IMR-90 (cell line): ENCODE results near the gene LIMCH1. TPM values are rescaled to one million over a fixed set of nuclear protein-coding genes. Genes with fewer than 3 reads are reported as not detected.

Source experiments
- ATAC-seq: fragments of 200-7000 bp; cut with Tn5 transposase; 2 replicates; pipeline ENCODE4 v1.9.1; 2020; ENCODE audit warnings: low read depth, mild to moderate bottlenecking, moderate library complexity
- BruUV-seq: library from RNA; stranded (reverse); fragments of 400-500 nt; replicated peaks from 2 replicates; lab custom pipeline; 2021; lab: Mats Ljungman, UMichigan
- CTCF ChIA-PET: fragments of 300-600 bp; formaldehyde crosslinking; extraction: SDS; loops from one replicate; lab custom pipeline; 2021; ENCODE audit warnings: antibody characterized with exemption; lab: Yijun Ruan, JAX
- POLR2A ChIA-PET: fragments of 300-600 bp; sonication (Branson Sonifier 250); formaldehyde crosslinking; loops from one replicate; lab custom pipeline; 2022; ENCODE audit warnings: antibody characterized with exemption; ENCODE audit not compliant: unreplicated experiment; lab: Charles Lee
- DNase-seq: peaks from one replicate; pipeline ENCODE4 v3.0.0; 2013
- H2AFZ ChIP-seq: replicated peaks from 2 replicates; pipeline ENCODE3; 2013; ENCODE audit warnings: low read length, mild to moderate bottlenecking; ENCODE audit not compliant: poor library complexity
- H2AK5ac ChIP-seq: 2 replicates; pipeline ENCODE4 v1.6.1; 2013; ENCODE audit warnings: low read depth, low read length, inconsistent platforms
- H2AK9ac ChIP-seq: replicated peaks from 2 replicates; pipeline ENCODE3; 2013; ENCODE audit warnings: mild to moderate bottlenecking, low read depth, low read length, moderate library complexity; ENCODE audit not compliant: poor library complexity
- H2BK120ac ChIP-seq: 2 replicates; pipeline ENCODE4 v1.6.1; 2013; ENCODE audit warnings: low read depth, low read length, inconsistent platforms
- H2BK15ac ChIP-seq: 3 replicates; pipeline ENCODE4 v1.6.1; 2013; ENCODE audit warnings: low read depth, low read length, inconsistent platforms
- H2BK20ac ChIP-seq: 2 replicates; pipeline ENCODE4 v1.6.1; 2013; ENCODE audit warnings: low read depth, mild to moderate bottlenecking, inconsistent platforms, low read length, moderate library complexity
- H2BK5ac ChIP-seq: 2 replicates; pipeline ENCODE4 v1.6.1; 2013; ENCODE audit warnings: mild to moderate bottlenecking, low read depth, low read length, inconsistent platforms; ENCODE audit not compliant: poor library complexity, severe bottlenecking
- H3K14ac ChIP-seq: replicated peaks from 2 replicates; pipeline ENCODE4 v1.6.1; 2013; ENCODE audit warnings: low read depth, low read length, inconsistent platforms
- H3K18ac ChIP-seq: 2 replicates; pipeline ENCODE4 v1.6.1; 2013; ENCODE audit warnings: low read depth, low read length, control low read depth
- H3K23ac ChIP-seq: 2 replicates; pipeline ENCODE4 v1.6.1; 2013; ENCODE audit warnings: low read depth, low read length, inconsistent platforms
- H3K27ac ChIP-seq: 2 replicates; pipeline ENCODE4 v1.5.1; 2013; ENCODE audit warnings: mild to moderate bottlenecking, control low read depth, low read length; ENCODE audit not compliant: insufficient read depth
- H3K27me3 ChIP-seq: 2 replicates; pipeline ENCODE4 v1.6.1; 2013; ENCODE audit warnings: low read length; ENCODE audit not compliant: control insufficient read depth, insufficient read depth
- H3K36me3 ChIP-seq: 2 replicates; pipeline ENCODE4 v1.6.1; 2013; ENCODE audit warnings: low read length, mixed read lengths; ENCODE audit not compliant: control insufficient read depth, insufficient read depth
- H3K4ac ChIP-seq: 2 replicates; pipeline ENCODE4 v1.6.1; 2013; ENCODE audit warnings: low read depth, low read length, inconsistent platforms
- H3K4me1 ChIP-seq: 2 replicates; pipeline ENCODE4 v1.6.1; 2013; ENCODE audit warnings: low read length, mixed read lengths; ENCODE audit not compliant: control insufficient read depth, insufficient read depth
- H3K4me2 ChIP-seq: 2 replicates; pipeline ENCODE4 v1.6.1; 2013; ENCODE audit warnings: low read depth, mild to moderate bottlenecking, control low read depth, low read length, moderate library complexity
- H3K4me3 ChIP-seq: 2 replicates; pipeline ENCODE4 v1.5.1; 2013; ENCODE audit warnings: low read depth, mild to moderate bottlenecking, control low read depth, low read length, moderate library complexity; ENCODE audit not compliant: insufficient read depth
- H3K56ac ChIP-seq: 2 replicates; pipeline ENCODE4 v1.6.1; 2013; ENCODE audit warnings: low read length, inconsistent platforms; ENCODE audit not compliant: insufficient read depth; ENCODE audit errors: extremely low read depth
- H3K79me1 ChIP-seq, 2 experiments: 2 replicates each; pipeline ENCODE4 v1.6.1; 2013; ENCODE audit warnings: low read length in 2 of 2, inconsistent platforms in 1 of 2, low read depth in 1 of 2
- H3K9ac ChIP-seq: 2 replicates; pipeline ENCODE4 v1.6.1; 2013; ENCODE audit warnings: low read depth, low read length, control low read depth
- H3K9me1 ChIP-seq: 2 replicates; pipeline ENCODE4 v1.6.1; 2013; ENCODE audit warnings: low read length, inconsistent platforms; ENCODE audit not compliant: insufficient read depth
- H3K9me3 ChIP-seq: 2 replicates; pipeline ENCODE4 v1.6.1; 2013; ENCODE audit warnings: low read length; ENCODE audit not compliant: control insufficient read depth, insufficient read depth
- H4K20me1 ChIP-seq: 2 replicates; pipeline ENCODE4 v1.6.1; 2013; ENCODE audit warnings: low read length, inconsistent platforms; ENCODE audit not compliant: insufficient read depth
- H4K5ac ChIP-seq: 2 replicates; pipeline ENCODE4 v1.6.1; 2013; ENCODE audit warnings: mild to moderate bottlenecking, low read depth, low read length, control low read depth
- H4K8ac ChIP-seq, 2 experiments: 2 replicates each; pipeline ENCODE4 v1.6.1; 2013; ENCODE audit warnings: low read depth in 2 of 2, low read length in 2 of 2, control low read depth in 1 of 2, inconsistent platforms in 1 of 2
- H4K91ac ChIP-seq: 2 replicates; pipeline ENCODE4 v1.6.1; 2013; ENCODE audit warnings: low read depth, low read length, inconsistent platforms; ENCODE audit not compliant: insufficient read depth
- CEBPB ChIP-seq: IDR thresholded peaks from 2 replicates; pipeline ENCODE4 v1.6.1; 2012; ENCODE audit warnings: low read depth, low read length, improper control_type of control experiment
- CHD1 ChIP-seq: IDR thresholded peaks from 2 replicates; pipeline ENCODE4 v1.6.1; 2012; ENCODE audit warnings: low read depth, low read length, improper control_type of control experiment
- MAFK ChIP-seq: IDR thresholded peaks from 2 replicates; pipeline ENCODE4 v1.6.1; 2012; ENCODE audit warnings: low read depth, low read length, improper control_type of control experiment
- MAZ ChIP-seq: IDR thresholded peaks from 2 replicates; pipeline ENCODE4 v1.6.1; 2012; ENCODE audit warnings: low read depth, mild to moderate bottlenecking, low read length, improper control_type of control experiment, moderate library complexity, borderline replicate concordance
- NFE2L2 ChIP-seq: fragments of 150-350 bp; IDR thresholded peaks from 2 replicates; pipeline ENCODE4 v1.6.1; 2016; ENCODE audit warnings: low read depth, mild to moderate bottlenecking, low read length
- RAD21 ChIP-seq: IDR thresholded peaks from 2 replicates; pipeline ENCODE4 v1.6.1; 2012; ENCODE audit warnings: low read length, improper control_type of control experiment
- RCOR1 ChIP-seq: IDR thresholded peaks from 2 replicates; pipeline ENCODE4 v1.6.1; 2012; ENCODE audit warnings: mild to moderate bottlenecking, low read length, improper control_type of control experiment; ENCODE audit not compliant: insufficient replicate concordance
- RFX5 ChIP-seq: IDR thresholded peaks from 2 replicates; pipeline ENCODE4 v1.8.0; 2012; ENCODE audit warnings: low read depth, mild to moderate bottlenecking, low read length, moderate library complexity
- SMC3 ChIP-seq: fragments of 150-350 bp; IDR thresholded peaks from 2 replicates; pipeline ENCODE4 v1.6.1; 2016; ENCODE audit warnings: low read depth, mild to moderate bottlenecking, antibody characterized with exemption, low read length, moderate library complexity
- USF2 ChIP-seq: fragments of 150-350 bp; IDR thresholded peaks from 2 replicates; pipeline ENCODE4 v1.6.1; 2017; ENCODE audit warnings: mild to moderate bottlenecking, antibody characterized with exemption, low read length, low read depth
- WGBS, 2 experiments: methylation state at CpG; one replicate each; pipeline versions ENCODE4 v1.1.5 to v1.1.7; 2013; ENCODE audit warnings: missing lambda C conversion rate in 2 of 2; ENCODE audit not compliant: insufficient read length in 1 of 2; ENCODE audit errors: extremely low coverage in 2 of 2; 5-methylcytosine and 5-hydroxymethylcytosine counted together
- dilution Hi-C: fragments of 300-500 bp; cut with HindIII; formaldehyde crosslinking; loops from one replicate; pipeline ENCODE4 v1.14.3; 2018; ENCODE audit warnings: low sequenced_read_pairs; ENCODE audit not compliant: unreplicated experiment
- in situ Hi-C: fragments of 300-500 bp; cut with MboI; formaldehyde crosslinking; loops from 3 replicates; pipeline ENCODE4 v1.14.3; 2019; ENCODE audit warnings: low sequenced_read_pairs, inconsistent platforms, mixed read lengths
- intact Hi-C: fragments of 100-400 bp; cut with micrococcal nuclease; formaldehyde crosslinking; loops from 2 replicates; pipeline ENCODE4 v1.10.0; 2022
- polyA plus RNA-seq, 3 experiments: library from polyadenylated mRNA; depleted of rRNA; stranded (reverse); fragments of >200 nt; gene quantifications; 2 replicates each; pipeline ENCODE4 v1.2.3, GENCODE V29; 2012; ENCODE audit warnings: low replicate concordance in 1 of 3
- total RNA-seq: library from RNA; depleted of rRNA; stranded (reverse); fragments of >200 nt; gene quantifications from 2 replicates; pipeline ENCODE4 v1.2.3, GENCODE V29; 2012
- TF ChIP-seq, protein P1 (sequence below): fragments of 150-350 bp; IDR thresholded peaks from 2 replicates; pipeline ENCODE4 v1.6.1; 2016; ENCODE audit warnings: low read depth, mild to moderate bottlenecking, low read length, moderate library complexity, borderline replicate concordance

LIMCH1 gene
- total and polyA plus RNA-seq, 2 of the 4 experiments (the other 2 are of a cell fraction): 0.89 to 2.9 TPM

DNA sequence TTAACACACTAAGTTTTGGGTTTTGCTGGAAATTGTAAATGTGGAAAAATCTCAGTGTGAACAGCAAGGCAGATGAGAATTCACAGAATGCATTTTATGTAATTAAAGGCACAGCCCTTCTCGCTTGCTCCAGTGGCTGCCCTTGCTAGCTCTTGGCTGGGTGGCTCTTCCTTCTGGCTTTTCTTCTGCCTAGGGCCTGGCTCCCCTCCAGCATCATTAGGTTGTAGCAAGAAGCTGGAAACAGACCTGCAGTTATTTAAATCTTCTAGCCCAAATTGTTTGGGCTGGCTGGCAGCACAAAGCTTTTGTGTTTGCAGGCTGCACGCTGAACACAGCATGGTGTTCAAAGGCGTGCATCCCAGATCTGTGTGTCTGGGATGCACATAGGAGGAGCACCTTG, 56.5 kb downstream of the LIMCH1 start:
- H3K36me3 ChIP-seq: no peaks in the 10 kb centered on the region
- no peak overlapping the region for H3K27ac ChIP-seq
- H3K9ac ChIP-seq: no peak overlapping the region
- intact Hi-C loops (no loop called here), dilution Hi-C loops (no loop called here), in situ Hi-C loops (no loop called here)
- no peak overlapping the region for H3K4me2 ChIP-seq
- no TSS peak for BruUV-seq
- no peaks in the 10 kb centered on the region for H4K20me1 ChIP-seq
- H2BK20ac ChIP-seq: no peak overlapping the region
- no peak overlapping the region for H2BK5ac ChIP-seq
- no peak overlapping the region for H3K4ac ChIP-seq
- no peak overlapping the region for H3K14ac ChIP-seq
- no peaks in the 10 kb centered on the region for H3K4me1 ChIP-seq
- no peaks in the 10 kb centered on the region; the same call in 1 of the 2 replicates for H3K27me3 ChIP-seq
- no peaks in the 10 kb centered on the region for H3K79me1 ChIP-seq
- no peak for DNase-seq
- no peak for ATAC-seq
- no peak overlapping the region for H2BK120ac ChIP-seq
- H2AK5ac ChIP-seq: no peak overlapping the region
- no peaks in the 10 kb centered on the region for H3K9me3 ChIP-seq
- POLR2A ChIA-PET: no interaction called here
- H3K23ac ChIP-seq: no peak overlapping the region
- H3K4me3 ChIP-seq: no peak overlapping the region
- no peak overlapping the region for H3K18ac ChIP-seq
- TF ChIP-seq MAZ (no peak), MAFK (no peak), RCOR1 (no peak), USF2 (no peak), CEBPB (no peak), RAD21 (no peak), RFX5 (no peak), CHD1 (no peak), NFE2L2 (no peak), SMC3 (no peak)
- TF ChIP-seq, protein P1, sequence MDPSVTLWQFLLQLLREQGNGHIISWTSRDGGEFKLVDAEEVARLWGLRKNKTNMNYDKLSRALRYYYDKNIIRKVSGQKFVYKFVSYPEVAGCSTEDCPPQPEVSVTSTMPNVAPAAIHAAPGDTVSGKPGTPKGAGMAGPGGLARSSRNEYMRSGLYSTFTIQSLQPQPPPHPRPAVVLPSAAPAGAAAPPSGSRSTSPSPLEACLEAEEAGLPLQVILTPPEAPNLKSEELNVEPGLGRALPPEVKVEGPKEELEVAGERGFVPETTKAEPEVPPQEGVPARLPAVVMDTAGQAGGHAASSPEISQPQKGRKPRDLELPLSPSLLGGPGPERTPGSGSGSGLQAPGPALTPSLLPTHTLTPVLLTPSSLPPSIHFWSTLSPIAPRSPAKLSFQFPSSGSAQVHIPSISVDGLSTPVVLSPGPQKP: no peak
- no peak overlapping the region for H2BK15ac ChIP-seq
- H4K5ac ChIP-seq: no peak overlapping the region
- no peak overlapping the region for H3K56ac ChIP-seq
- WGBS, 2 experiments: no CpG with 5 or more reads among the region's 3 CpGs
- H2AK9ac ChIP-seq: no peak overlapping the region
- no peak overlapping the region for H2AFZ ChIP-seq
- H3K9me1 ChIP-seq: no peaks in the 10 kb centered on the region
- H4K8ac ChIP-seq: no peak overlapping the region
- H4K91ac ChIP-seq: no peak overlapping the region
- CTCF ChIA-PET: no interaction called here
